C4-2B (cell line): ENCODE measurements around the gene SORCS1.

Experiments used
- CTCF ChIP-seq: fragments of 450-650 bp; conservative IDR thresholded peaks from 2 replicates; pipeline ENCODE4 v1.5.1; 2017; ENCODE audit warnings: mild to moderate bottlenecking
- ZFX ChIP-seq: fragments of 450-650 bp; IDR thresholded peaks from 2 replicates; pipeline ENCODE4 v1.6.1; 2017

GRCh38 chr10:106925191-106925590 lies 239.3 kb downstream of the SORCS1 start:
- TF ChIP-seq CTCF: no peak
- no peak for TF ChIP-seq ZFX
